ENCODE results near the gene ABHD12. TPM values are rescaled to one million over a fixed set of nuclear protein-coding genes. Genes with fewer than 3 reads are reported as not detected.
"Not testable (repeated sequence)": the region's sequence is repeated elsewhere in the genome, so short reads cannot be mapped to it uniquely, and the experiment has no call there.

ABHD12 gene
- total RNA-seq, 2 experiments from 2014 or later = 13.0 to 14.7 TPM

DNA sequence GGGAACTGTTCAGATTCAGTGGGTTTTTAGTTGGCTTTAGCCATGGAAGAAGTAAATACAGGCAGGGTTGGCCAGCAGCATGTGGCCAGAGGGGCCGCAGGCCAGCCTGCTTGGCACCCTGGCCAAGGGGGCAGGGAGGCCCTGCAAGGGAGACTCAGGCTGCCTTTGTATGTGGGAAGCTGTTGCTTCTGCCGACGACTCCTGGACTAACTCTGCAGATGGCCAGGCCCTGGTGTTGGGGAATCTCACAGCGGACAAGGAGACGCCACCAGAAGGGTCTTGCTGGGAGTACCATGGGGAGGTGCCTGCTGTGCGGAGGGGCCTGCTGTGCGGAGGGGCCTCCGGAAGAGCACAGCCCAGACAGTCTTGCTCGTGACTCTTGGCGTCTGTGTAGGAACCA lies 117.6 kb downstream of the ABHD12 start:
- CTCF ChIA-PET = no interaction called here
- H3K4me3 Mint-ChIP-seq = no peak overlapping the region
- H3K9me3 Mint-ChIP-seq = no peaks in the 10 kb centered on the region
- H3K27me3 Mint-ChIP-seq (ENCODE audit: low read depth) = no peaks in the 10 kb centered on the region
- peaks cover 15% of the 10 kb centered on the region for H3K36me3 Mint-ChIP-seq (ENCODE audit: low read depth)
- H3K4me1 Mint-ChIP-seq (ENCODE audit: low read depth) = no peaks in the 10 kb centered on the region
- intact Hi-C loops (cut with micrococcal nuclease) = no loop called here
- no peak for DNase-seq
- H3K27ac Mint-ChIP-seq = no peak overlapping the region

DNA sequence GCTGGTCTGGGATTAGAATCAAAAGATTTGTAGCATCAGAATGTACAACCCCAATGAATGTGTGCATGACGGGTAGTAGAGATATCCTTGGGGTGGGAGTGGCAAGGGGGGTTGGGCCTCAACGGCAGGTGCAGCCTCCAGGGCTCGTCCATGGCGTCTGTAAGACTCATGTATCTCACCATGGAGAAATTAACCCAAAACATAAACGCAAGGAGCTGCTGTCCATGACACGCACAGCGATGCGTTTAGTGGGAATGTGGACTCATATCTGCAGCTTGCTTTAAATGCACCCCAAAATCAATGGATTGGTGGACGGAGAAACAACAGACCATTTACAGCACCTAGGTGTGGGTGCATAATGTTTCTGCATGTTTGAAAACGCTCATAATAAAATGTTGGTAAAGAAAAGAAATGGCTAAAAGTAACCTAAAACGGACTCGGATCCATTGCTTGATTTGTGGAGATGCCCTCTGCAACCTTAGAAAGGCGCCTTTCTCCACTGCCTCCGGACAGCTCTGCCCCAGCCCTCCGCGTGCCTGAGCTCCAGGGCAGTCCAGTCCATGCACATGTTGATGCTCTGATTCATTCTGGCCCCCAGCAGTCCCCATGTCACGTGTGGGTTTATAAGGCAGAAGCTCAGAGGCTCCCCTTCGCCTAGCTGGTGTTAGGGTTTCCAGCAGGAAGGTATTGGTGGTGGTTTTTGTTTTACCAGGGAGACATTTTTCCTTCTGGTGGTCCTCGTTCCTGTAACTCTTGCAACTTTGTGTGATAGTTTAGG lies 118.2 kb downstream of the ABHD12 start:
- Mint-ChIP-seq H3K36me3 (ENCODE audit: low read depth) (peaks cover 15% of the 10 kb centered on the region), H3K27ac (no peak overlapping the region), H3K4me1 (ENCODE audit: low read depth) (no peaks in the 10 kb centered on the region), H3K4me3 (no peak overlapping the region), H3K27me3 (ENCODE audit: low read depth) (no peaks in the 10 kb centered on the region), H3K9me3 (no peaks in the 10 kb centered on the region)
- DNase-seq = no peak
- CTCF ChIA-PET = no interaction called here
- intact Hi-C loops (cut with micrococcal nuclease) = no loop called here

DNA sequence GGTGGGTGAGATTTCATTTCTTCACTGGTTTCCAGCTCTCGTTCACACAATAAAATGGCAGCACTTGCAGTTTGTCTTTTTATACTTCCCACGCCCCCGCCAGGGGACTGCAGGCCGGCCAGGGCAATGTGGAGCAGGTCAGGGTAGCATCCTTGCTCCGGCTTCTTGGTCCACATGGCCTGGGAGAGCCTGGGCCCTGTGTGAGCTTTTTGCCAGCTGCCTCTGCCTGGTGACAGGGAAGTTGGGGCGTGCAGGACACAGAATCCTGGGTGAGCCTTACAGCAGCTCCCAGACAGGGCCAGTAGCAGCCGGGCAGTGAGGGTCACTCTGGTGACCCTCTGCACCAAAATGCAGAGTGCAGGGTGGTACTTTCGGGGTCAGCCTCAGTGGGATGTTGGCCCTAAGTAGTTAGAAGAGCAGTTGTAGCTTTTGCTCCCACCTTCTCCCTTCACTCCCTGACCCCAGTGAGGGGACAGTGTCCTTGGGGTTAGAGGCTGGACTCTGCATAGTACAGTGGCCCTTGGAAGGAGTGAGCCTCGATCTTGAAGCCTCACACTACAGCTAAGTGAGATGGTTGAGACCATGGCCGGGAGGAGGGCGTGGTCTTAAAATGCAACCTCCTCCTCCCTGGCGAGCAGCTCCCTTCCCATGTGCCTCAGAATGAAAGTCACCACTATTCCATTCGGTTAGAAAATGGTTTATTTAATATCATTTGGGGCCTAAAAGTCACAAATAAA lies 119.0 kb downstream of the ABHD12 start:
- H3K9me3 Mint-ChIP-seq = no peaks in the 10 kb centered on the region
- H3K4me3 Mint-ChIP-seq = no peak overlapping the region
- H3K27ac Mint-ChIP-seq = no peak overlapping the region
- intact Hi-C loops (cut with micrococcal nuclease) = no loop called here
- no peaks in the 10 kb centered on the region for H3K27me3 Mint-ChIP-seq (ENCODE audit: low read depth)
- DNase-seq = no peak
- peaks cover 3% of the 10 kb centered on the region for H3K4me1 Mint-ChIP-seq (ENCODE audit: low read depth)
- H3K36me3 Mint-ChIP-seq (ENCODE audit: low read depth) = peaks cover 14% of the 10 kb centered on the region
- CTCF ChIA-PET = no interaction called here

DNA sequence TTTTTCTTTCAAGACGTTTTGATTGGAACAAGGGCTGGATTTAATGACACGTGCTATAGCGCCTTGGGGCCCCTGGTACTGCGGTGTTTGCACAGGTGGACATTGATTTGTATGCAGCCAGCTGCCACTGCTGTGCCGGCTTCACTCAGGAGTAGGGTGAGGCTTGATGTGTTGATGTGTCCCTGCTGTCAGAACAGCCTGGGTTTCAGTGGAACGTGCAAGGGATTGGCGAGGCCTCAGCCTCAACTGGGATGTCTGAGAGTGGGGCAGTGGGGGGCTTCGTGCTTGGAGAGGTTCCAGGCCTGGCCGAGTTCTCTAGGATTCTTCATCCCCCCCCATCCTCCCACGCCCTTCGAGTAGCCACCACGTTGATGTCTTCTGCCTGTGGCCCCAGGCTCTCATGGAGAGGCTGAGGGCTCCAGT lies 119.8 kb downstream of the ABHD12 start:
- H3K36me3 Mint-ChIP-seq (ENCODE audit: low read depth) = peaks cover 14% of the 10 kb centered on the region
- H3K27me3 Mint-ChIP-seq (ENCODE audit: low read depth) = no peaks in the 10 kb centered on the region
- CTCF ChIA-PET = no interaction called here
- peaks cover 3% of the 10 kb centered on the region for H3K4me1 Mint-ChIP-seq (ENCODE audit: low read depth)
- no peaks in the 10 kb centered on the region for H3K9me3 Mint-ChIP-seq
- no peak overlapping the region for H3K4me3 Mint-ChIP-seq
- intact Hi-C loops (cut with micrococcal nuclease) = no loop called here
- no peak for DNase-seq
- no peak overlapping the region for H3K27ac Mint-ChIP-seq

DNA sequence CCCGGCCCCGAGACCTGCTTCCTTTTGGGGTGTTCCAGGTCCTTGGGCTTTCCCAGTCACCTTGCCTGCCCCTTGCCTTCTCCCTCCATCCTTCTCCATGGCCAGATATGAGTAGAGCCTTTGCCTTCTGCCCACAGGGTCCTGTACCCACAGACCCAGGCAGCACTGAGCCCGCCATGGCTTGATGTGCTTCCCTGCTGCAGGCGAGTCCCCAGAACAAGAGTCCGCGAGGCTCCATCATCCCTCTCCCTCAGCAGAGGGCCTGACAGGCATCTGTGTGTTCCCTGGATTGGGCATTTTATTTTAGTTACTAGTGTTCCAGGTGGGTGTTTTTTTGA lies 120.8 kb downstream of the ABHD12 start:
- H3K27ac Mint-ChIP-seq = no peak overlapping the region
- no peak for DNase-seq
- H3K36me3 Mint-ChIP-seq (ENCODE audit: low read depth) = peaks cover 8% of the 10 kb centered on the region
- H3K27me3 Mint-ChIP-seq (ENCODE audit: low read depth) = no peaks in the 10 kb centered on the region
- CTCF ChIA-PET = interaction anchor here (0.6 kb wide), 2 partner anchors 26 to 174 kb away, joined by 3 to 4 read pairs; no protein-coding TSS in a partner anchor
- intact Hi-C loops (cut with micrococcal nuclease) = no loop called here
- H3K4me1 Mint-ChIP-seq (ENCODE audit: low read depth) = peaks cover 3% of the 10 kb centered on the region
- H3K4me3 Mint-ChIP-seq = no peak overlapping the region
- no peaks in the 10 kb centered on the region for H3K9me3 Mint-ChIP-seq

DNA sequence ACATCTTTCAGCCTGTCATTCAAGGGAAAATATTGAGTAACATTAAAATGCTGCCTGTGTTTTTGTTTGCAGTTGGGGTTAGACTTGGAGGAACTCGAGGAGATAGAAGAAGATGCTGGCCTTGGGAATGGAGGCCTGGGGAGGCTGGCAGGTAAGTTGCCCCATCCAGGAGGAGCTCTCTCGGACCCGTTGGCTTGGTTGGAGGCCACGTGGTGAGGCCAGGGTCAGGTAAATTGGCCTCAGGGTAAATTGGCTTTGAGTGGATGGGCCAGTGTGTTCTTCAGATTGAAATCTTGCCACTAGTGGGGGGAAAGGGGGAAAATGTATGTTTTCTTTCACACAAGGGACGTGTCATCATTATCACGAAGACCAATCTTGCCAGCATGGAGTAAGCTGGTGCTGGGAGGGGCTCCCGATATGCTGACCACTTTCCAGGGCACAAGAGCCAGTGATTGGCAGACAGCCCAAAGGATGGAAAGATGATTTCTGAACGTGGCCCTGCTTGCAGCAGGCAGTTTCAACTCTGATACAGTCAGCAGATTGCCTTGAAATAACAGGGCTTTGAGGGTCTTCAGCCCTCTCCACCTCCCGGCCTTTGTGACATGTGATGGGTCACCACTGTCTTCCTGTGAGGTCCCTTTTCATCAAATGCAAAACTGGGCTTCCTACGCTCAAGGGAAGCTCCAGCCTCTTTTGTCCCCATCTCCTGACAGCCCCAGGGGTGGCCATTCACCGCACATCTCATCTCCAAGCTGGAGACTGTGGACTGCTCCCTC lies 121.4 kb downstream of the ABHD12 start:
- H3K4me1 Mint-ChIP-seq (ENCODE audit: low read depth) = peaks cover 3% of the 10 kb centered on the region
- no peak overlapping the region for H3K27ac Mint-ChIP-seq
- H3K36me3 Mint-ChIP-seq (ENCODE audit: low read depth) = peaks cover 14% of the 10 kb centered on the region
- H3K4me3 Mint-ChIP-seq = no peak overlapping the region
- DNase-seq = no peak
- no peaks in the 10 kb centered on the region for H3K27me3 Mint-ChIP-seq (ENCODE audit: low read depth)
- CTCF ChIA-PET = interaction anchor here (0.6 to 1.0 kb wide), 2 partner anchors 26 to 27 kb away, joined by 3 to 4 read pairs; no protein-coding TSS in a partner anchor
- no peaks in the 10 kb centered on the region for H3K9me3 Mint-ChIP-seq
- intact Hi-C loops (cut with micrococcal nuclease) = no loop called here

DNA sequence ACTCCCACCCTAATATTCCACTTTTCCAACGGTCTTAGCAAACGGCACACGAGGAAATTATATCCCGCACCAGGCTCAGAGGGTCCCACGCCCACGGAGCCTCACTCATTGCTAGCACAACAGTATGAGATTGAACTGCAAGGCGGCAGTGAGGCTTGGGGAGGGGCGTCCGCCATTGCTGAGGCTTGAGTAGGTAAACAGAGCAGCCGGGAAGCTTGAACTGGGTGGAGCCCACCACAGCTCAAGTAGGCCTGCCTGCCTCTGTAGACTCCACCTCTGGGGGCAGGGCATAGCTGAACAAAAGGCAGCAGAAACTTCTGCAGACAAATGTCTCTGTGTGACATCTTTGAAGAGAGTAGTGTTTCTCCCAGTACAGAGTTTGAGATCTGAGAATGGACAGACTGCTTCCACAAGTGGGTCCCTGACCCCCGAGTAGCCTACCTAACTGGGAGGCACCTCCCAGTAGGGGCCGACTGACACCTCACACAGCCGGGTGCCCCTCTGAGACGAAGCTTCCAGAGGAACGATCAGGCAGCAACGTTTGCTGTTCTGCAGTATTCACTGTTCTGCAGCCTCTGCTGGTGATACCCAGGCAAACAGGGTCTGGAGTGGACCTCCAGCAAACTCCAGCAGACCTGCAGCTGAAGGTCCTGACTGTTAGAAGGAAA lies 129.7 kb downstream of the ABHD12 start:
- H3K9me3 Mint-ChIP-seq; intact Hi-C loops (cut with micrococcal nuclease); H3K27me3 Mint-ChIP-seq (ENCODE audit: low read depth); H3K4me3 Mint-ChIP-seq: not testable (repeated sequence)
- peaks cover 45% of the 10 kb centered on the region for H3K4me1 Mint-ChIP-seq (ENCODE audit: low read depth)
- CTCF ChIA-PET = interaction anchor here (0.6 to 2.0 kb wide), 4 partner anchors 10 to 146 kb away, joined by 3 to 9 read pairs (median 4); partner anchors contain the start of gene GINS1
- peaks cover 29% of the 10 kb centered on the region for H3K36me3 Mint-ChIP-seq (ENCODE audit: low read depth)
- DNase-seq = peak; percentile 37
- peak overlapping the region; percentile 65 for H3K27ac Mint-ChIP-seq

DNA sequence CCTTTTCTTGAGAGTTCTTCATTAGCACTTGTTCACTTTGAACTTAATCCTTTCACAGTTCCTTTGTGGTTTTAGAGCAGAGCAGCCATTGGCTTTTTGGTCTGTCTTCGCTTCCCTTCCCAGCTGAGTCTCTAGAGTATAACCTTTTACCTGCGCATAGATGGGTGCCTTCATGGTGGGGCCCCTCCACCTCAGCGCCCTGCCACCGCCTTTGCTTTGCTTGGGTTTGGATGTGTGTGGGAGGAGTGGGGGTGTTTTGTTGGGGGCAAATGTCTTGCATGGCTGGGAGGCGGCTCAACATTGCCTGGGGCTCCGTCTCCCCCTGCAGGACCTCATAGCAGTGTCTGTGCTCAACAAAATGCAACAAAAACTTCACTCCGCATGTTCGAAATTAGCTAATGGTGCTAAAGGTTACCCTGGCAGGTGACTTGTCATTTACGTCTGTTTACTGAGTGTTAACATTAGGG lies 130.8 kb downstream of the ABHD12 start:
- Mint-ChIP-seq H3K27ac (peak overlapping the region; percentile 65), H3K27me3 (ENCODE audit: low read depth) (no peaks in the 10 kb centered on the region), H3K36me3 (ENCODE audit: low read depth) (peaks cover 29% of the 10 kb centered on the region), H3K9me3 (peaks cover 3% of the 10 kb centered on the region), H3K4me3 (peak overlapping the region; percentile 23), H3K4me1 (ENCODE audit: low read depth) (peaks cover 48% of the 10 kb centered on the region)
- DNase-seq = peak; percentile 41
- CTCF ChIA-PET = interaction anchor here (1.6 to 2.0 kb wide), 2 partner anchors 9 to 139 kb away, joined by 6 to 9 read pairs; no protein-coding TSS in a partner anchor
- intact Hi-C loops (cut with micrococcal nuclease) = loop anchor here (1.0 kb wide), 1 partner anchor 22 kb away; no protein-coding TSS in a partner anchor

DNA sequence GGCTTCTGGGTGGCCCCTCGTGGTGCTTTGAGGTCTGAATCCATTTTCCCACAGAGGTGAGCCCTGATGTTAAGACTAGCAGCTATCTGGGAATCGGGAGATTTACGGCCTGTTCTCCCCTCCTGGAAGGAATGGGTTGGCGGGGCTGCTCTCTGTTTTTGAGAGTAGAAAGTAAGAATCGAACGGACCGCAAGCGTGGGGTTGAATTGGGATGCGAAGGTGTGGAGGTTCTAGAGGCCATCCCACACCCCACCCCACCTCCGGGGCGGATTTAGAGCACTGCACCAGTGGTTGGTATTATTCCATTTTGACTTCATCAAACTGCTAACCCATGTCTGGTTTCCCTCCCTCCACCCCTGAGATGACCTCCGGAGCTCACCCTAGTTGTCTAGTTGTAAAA lies 131.3 kb downstream of the ABHD12 start:
- Mint-ChIP-seq H3K36me3 (ENCODE audit: low read depth) (peaks cover 25% of the 10 kb centered on the region), H3K4me3 (peak overlapping the region; percentile 23), H3K27me3 (ENCODE audit: low read depth) (no peaks in the 10 kb centered on the region), H3K27ac (peak overlapping the region; percentile 65), H3K9me3 (peaks cover 3% of the 10 kb centered on the region), H3K4me1 (ENCODE audit: low read depth) (peaks cover 51% of the 10 kb centered on the region)
- CTCF ChIA-PET = interaction anchor here (2.0 kb wide), 1 partner anchor 140 kb away, joined by 6 read pairs; no protein-coding TSS in a partner anchor
- DNase-seq = no peak
- intact Hi-C loops (cut with micrococcal nuclease) = loop anchor here (1.0 kb wide), 1 partner anchor 21 kb away; no protein-coding TSS in a partner anchor

DNA sequence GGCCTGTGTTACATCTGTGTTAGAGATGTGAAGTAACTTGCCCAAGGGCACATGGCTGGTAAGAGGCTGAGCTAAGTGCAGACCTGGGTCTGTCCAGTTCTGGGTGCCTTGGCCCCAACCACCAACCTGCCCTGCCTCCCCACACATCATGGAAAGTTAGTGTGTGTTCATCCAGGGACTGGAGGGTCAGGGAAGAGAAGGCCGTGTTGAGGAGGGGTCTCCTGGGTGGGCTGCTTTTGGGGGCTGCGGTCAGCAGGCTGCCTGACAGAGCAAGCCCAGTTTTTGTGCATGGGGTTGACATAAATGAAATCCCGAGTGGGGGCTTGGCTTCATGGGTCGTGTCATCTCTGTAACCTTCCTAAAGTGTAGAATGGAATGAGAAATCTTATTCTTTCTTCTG lies 131.8 kb downstream of the ABHD12 start:
- intact Hi-C loops (cut with micrococcal nuclease) = loop anchor here (1.0 kb wide), 1 partner anchor 21 kb away; no protein-coding TSS in a partner anchor
- Mint-ChIP-seq H3K36me3 (ENCODE audit: low read depth) (peaks cover 22% of the 10 kb centered on the region), H3K27me3 (ENCODE audit: low read depth) (no peaks in the 10 kb centered on the region), H3K9me3 (peaks cover 3% of the 10 kb centered on the region), H3K4me3 (no peak overlapping the region), H3K4me1 (ENCODE audit: low read depth) (peaks cover 51% of the 10 kb centered on the region), H3K27ac (no peak overlapping the region)
- DNase-seq = no peak
- CTCF ChIA-PET = interaction anchor here (2.0 kb wide), 1 partner anchor 140 kb away, joined by 6 read pairs; no protein-coding TSS in a partner anchor

DNA sequence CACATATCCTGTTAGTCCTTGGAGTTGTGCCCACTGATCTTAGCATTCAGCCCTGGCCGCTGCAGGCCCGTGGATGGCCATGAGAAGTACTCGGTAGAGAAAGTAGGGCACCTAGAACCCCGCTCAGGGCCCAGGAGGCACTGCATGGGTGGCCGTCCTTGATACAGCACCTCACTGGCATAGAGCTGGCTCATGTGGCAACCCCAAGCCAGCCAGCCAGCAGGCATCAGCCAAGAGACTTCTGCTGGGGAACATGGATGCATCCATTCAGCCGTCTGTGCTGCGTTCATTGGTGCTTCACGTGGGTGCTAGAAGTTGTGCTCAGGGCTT lies 132.2 kb downstream of the ABHD12 start:
- CTCF ChIA-PET = no interaction called here
- Mint-ChIP-seq H3K4me1 (ENCODE audit: low read depth) (peaks cover 54% of the 10 kb centered on the region), H3K4me3 (no peak overlapping the region), H3K27me3 (ENCODE audit: low read depth) (no peaks in the 10 kb centered on the region), H3K27ac (no peak overlapping the region), H3K9me3 (peaks cover 3% of the 10 kb centered on the region), H3K36me3 (ENCODE audit: low read depth) (peaks cover 22% of the 10 kb centered on the region)
- intact Hi-C loops (cut with micrococcal nuclease) = no loop called here
- DNase-seq = no peak
